DND-41 (cell line): ENCODE data around the gene CMBL.

Experiments used
- ATAC-seq: fragments of 200-7000 bp; cut with Tn5 transposase; 3 replicates; pipeline ENCODE4 v1.9.1; 2021; ENCODE audit warnings: low read depth; ENCODE audit not compliant: insufficient read depth
- DNase-seq: peaks from one replicate; pipeline ENCODE4 v3.0.0-alpha.2; 2020
- H2AFZ ChIP-seq: 2 replicates; pipeline ENCODE4 v1.6.0; 2012; ENCODE audit warnings: low read depth, low read length
- H3K27ac ChIP-seq: 2 replicates; pipeline ENCODE4 v1.5.1; 2012; ENCODE audit warnings: low read length, inconsistent platforms
- H3K27me3 ChIP-seq: fragments of 200-600 bp; sonication (generic); 2 replicates; pipeline ENCODE4 v1.6.0; 2012; ENCODE audit warnings: low read length, mild to moderate bottlenecking, inconsistent platforms; ENCODE audit not compliant: insufficient read depth, poor library complexity
- H3K36me3 ChIP-seq: 2 replicates; pipeline ENCODE4 v1.5.1; 2012; ENCODE audit warnings: low read length, inconsistent platforms; ENCODE audit not compliant: insufficient read depth
- H3K4me1 ChIP-seq: 2 replicates; pipeline ENCODE4 v1.5.1; 2012; ENCODE audit warnings: mild to moderate bottlenecking, low read length; ENCODE audit not compliant: insufficient read depth
- H3K4me2 ChIP-seq: 2 replicates; pipeline ENCODE4 v1.6.0; 2012; ENCODE audit warnings: mild to moderate bottlenecking, moderate library complexity, low read length, inconsistent platforms; ENCODE audit not compliant: insufficient read depth
- H3K4me3 ChIP-seq, 2 experiments: fragments of 200-600 bp in 1 of 2; shearing (Covaris generic) in 1 of 2; 2 replicates each; pipeline ENCODE4 v1.5.1; 2012 to 2016; ENCODE audit warnings: inconsistent platforms in 2 of 2, low read length in 2 of 2, mild to moderate bottlenecking in 2 of 2, low read depth in 1 of 2, moderate library complexity in 1 of 2
- H3K79me2 ChIP-seq: 2 replicates; pipeline ENCODE4 v1.6.0; 2012; ENCODE audit warnings: low read length, inconsistent platforms; ENCODE audit not compliant: insufficient read depth
- H3K9ac ChIP-seq: 2 replicates; pipeline ENCODE4 v1.6.0; 2012; ENCODE audit warnings: low read depth, mild to moderate bottlenecking, inconsistent platforms, low read length, moderate library complexity
- H3K9me3 ChIP-seq: 2 replicates; pipeline ENCODE4 v1.5.1; 2012; ENCODE audit warnings: low read length, moderate library complexity, mild to moderate bottlenecking, inconsistent platforms; ENCODE audit not compliant: insufficient read depth, severe bottlenecking
- H4K20me1 ChIP-seq: 2 replicates; pipeline ENCODE4 v1.6.0; 2012; ENCODE audit warnings: low read length; ENCODE audit not compliant: insufficient read depth
- EZH2 ChIP-seq: IDR thresholded peaks from 3 replicates; pipeline ENCODE4 v1.6.1; 2012; ENCODE audit warnings: borderline replicate concordance, low read depth, mild to moderate bottlenecking, moderate library complexity, low read length, inconsistent platforms; ENCODE audit not compliant: severe bottlenecking
- TF ChIP-seq, protein P1 (sequence below): IDR thresholded peaks from 2 replicates; pipeline ENCODE4 v1.5.1; 2012; ENCODE audit warnings: borderline replicate concordance, low read length, moderate library complexity, mild to moderate bottlenecking; ENCODE audit not compliant: poor library complexity, severe bottlenecking; ENCODE audit errors: extremely low read depth

CMBL gene

DNA sequence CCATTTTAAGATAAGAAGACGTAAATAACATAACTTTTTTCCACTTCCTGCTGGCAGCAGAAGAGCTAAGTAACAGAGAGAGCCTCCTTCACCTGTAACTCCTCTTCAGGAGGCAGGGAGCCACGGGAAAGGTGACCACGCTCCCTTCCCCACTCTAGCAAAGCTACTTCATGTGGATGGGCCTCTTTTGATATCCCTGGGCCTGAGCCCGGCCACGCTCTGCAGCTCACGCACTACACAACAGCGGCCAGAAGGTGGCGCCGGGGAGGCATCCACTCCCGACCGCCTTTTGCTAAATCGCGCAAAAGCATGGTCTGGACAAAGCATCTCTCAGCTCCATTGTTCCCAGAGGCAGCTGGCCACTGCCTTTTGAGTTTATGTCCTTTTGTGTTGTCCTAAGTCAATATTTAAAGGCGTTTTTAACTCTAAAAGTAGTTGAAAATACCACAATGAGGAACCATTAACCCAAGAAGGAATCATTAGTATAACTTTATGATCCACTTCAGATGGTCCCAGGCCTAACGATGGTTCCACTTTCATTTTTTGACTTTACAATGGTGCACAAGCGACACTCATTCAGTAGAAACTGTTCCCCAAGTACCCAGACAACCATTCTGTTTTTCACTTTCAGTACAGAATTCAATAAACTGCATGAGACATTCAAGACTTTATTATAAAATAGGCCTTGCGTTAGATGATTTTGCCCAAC lies 23.6 kb downstream of the CMBL start:
- Histone ChIP-seq H4K20me1 (no peaks in the 10 kb centered on the region), H3K4me1 (peaks cover 8% of the 10 kb centered on the region), H2AFZ (no peak overlapping the region), H3K79me2 (no peaks in the 10 kb centered on the region), H3K4me2 (no peak overlapping the region), H3K9me3 (no peaks in the 10 kb centered on the region), H3K27ac (no peak overlapping the region), H3K9ac (no peak overlapping the region), H3K36me3 (no peaks in the 10 kb centered on the region), H3K4me3 (no peak overlapping the region), H3K27me3 (peaks cover 1% of the 10 kb centered on the region)
- TF ChIP-seq EZH2 = no peak
- TF ChIP-seq, protein P1, sequence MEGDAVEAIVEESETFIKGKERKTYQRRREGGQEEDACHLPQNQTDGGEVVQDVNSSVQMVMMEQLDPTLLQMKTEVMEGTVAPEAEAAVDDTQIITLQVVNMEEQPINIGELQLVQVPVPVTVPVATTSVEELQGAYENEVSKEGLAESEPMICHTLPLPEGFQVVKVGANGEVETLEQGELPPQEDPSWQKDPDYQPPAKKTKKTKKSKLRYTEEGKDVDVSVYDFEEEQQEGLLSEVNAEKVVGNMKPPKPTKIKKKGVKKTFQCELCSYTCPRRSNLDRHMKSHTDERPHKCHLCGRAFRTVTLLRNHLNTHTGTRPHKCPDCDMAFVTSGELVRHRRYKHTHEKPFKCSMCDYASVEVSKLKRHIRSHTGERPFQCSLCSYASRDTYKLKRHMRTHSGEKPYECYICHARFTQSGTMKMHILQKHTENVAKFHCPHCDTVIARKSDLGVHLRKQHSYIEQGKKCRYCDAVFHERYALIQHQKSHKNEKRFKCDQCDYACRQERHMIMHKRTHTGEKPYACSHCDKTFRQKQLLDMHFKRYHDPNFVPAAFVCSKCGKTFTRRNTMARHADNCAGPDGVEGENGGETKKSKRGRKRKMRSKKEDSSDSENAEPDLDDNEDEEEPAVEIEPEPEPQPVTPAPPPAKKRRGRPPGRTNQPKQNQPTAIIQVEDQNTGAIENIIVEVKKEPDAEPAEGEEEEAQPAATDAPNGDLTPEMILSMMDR = peak; percentile 79
- DNase-seq = peak; percentile 64
- peak; percentile 85 for ATAC-seq

DNA sequence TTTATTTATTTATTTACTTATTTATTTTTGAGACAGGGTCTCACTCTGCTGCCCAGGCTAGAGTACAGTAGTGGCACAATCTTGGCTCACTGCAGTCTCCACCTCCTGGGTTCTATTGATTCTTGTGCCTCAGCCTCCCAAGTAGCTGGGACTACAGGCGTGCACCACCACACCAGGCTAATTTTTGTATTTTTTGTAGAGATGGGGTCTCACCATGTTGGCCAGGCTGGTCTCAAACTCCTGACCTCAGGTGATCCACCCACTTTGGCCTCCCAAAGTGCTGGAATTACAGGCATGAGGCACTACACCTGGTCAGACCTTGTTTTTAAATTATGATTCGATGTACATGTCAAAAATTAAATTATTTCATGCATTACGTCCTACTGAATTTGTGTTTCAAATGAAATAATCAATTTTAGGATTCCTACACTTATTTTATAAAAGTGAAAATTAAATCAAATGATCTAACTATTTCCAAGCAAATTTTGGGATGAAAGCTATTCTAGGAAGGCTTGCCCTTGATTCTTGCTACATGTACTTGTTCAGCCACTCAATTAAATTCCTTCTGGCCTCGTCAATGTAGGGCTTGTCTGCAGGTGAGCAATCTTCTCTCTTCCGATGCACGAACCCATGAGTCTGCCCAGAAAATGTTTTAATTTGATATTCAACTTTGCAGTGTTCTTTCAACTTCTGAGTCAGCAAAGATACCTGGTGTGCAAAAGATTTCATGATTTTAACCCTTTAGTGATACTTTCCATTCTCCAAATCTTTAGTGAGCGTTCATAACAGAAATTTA lies 27.6 kb downstream of the CMBL start:
- Histone ChIP-seq H3K4me1 (peaks cover 10% of the 10 kb centered on the region), H3K9ac (no peak overlapping the region), H3K36me3 (no peaks in the 10 kb centered on the region), H3K4me2 (no peak overlapping the region), H4K20me1 (no peaks in the 10 kb centered on the region), H2AFZ (no peak overlapping the region), H3K9me3 (no peaks in the 10 kb centered on the region), H3K27ac (no peak overlapping the region), H3K79me2 (no peaks in the 10 kb centered on the region), H3K27me3 (peaks cover 5% of the 10 kb centered on the region), H3K4me3 (no peak overlapping the region)
- TF ChIP-seq, protein P1 = no peak
- TF ChIP-seq EZH2 = no peak
- ATAC-seq (no peak), DNase-seq (no peak)

DNA sequence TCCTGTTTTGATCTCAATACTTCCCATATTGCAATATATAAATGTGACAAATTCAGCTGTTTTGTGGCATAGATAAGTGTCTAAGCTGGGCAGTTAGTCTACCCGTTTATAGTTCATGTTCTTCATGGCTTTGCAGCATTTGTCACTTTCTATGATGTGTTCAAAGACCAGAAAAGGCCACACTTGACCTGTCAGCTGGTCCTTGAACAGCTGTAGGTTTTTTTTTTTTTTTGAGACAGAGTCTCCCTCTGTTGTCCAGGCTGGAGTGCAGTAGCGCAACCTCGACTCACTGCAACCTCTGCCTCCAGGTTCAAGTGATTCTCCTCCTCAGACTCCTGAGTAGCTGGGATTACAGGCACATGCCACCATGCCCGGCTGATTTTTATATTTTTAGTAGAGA lies 28.4 kb downstream of the CMBL start:
- Histone ChIP-seq H2AFZ (no peak overlapping the region), H4K20me1 (no peaks in the 10 kb centered on the region), H3K4me1 (peaks cover 11% of the 10 kb centered on the region), H3K27me3 (peaks cover 5% of the 10 kb centered on the region), H3K36me3 (no peaks in the 10 kb centered on the region), H3K4me3 (no peak overlapping the region), H3K27ac (no peak overlapping the region), H3K9me3 (no peaks in the 10 kb centered on the region), H3K9ac (no peak overlapping the region), H3K79me2 (no peaks in the 10 kb centered on the region), H3K4me2 (no peak overlapping the region)
- no peak for TF ChIP-seq EZH2
- TF ChIP-seq, protein P1 = no peak
- DNase-seq (no peak), ATAC-seq (no peak)
